ENCODE results near the gene CNTF.
A peak's percentile ranks its signal among the peaks of the same experiment; 100 is the strongest.

CNTF gene

GRCh38 chr11:58654079-58654907 is 31.8 kb downstream of the CNTF start:
- H3K79me2 ChIP-seq (ENCODE audit: insufficient read depth, low read length) = no peaks in the 10 kb centered on the region
- H3K4me3 ChIP-seq (ENCODE audit: low read depth in 1 of 2, low read length in 2 of 2) = no peak overlapping the region
- no peak overlapping the region for H3K27ac ChIP-seq (ENCODE audit: low read length)
- H3K4me2 ChIP-seq (ENCODE audit: insufficient read depth, low read length) = no peak overlapping the region
- H4K20me1 ChIP-seq (ENCODE audit: insufficient read depth, low read length) = no peaks in the 10 kb centered on the region
- H3K27me3 ChIP-seq (ENCODE audit: insufficient read depth, low read length, poor library complexity) = no peaks in the 10 kb centered on the region
- TF ChIP-seq CTCF (IDR thresholded peaks at IDR 0.05; ENCODE audit: borderline replicate concordance, extremely low read depth, low read length, poor library complexity, severe bottlenecking) (peak; percentile 89), EZH2 (IDR thresholded peaks at IDR 0.05; ENCODE audit: borderline replicate concordance, low read depth, low read length, severe bottlenecking) (no peak)
- DNase-seq (peak; percentile 76), ATAC-seq (ENCODE audit: insufficient read depth, low read depth) (peak; percentile 99)
- peak overlapping the region; percentile 47; the same call in 1 of the 2 replicates for H2AFZ ChIP-seq (ENCODE audit: low read depth, low read length)
- H3K9me3 ChIP-seq (ENCODE audit: insufficient read depth, low read length, severe bottlenecking) = no peaks in the 10 kb centered on the region
- H3K4me1 ChIP-seq (ENCODE audit: insufficient read depth, low read length) = no peaks in the 10 kb centered on the region; the same call in 1 of the 2 replicates
- no peaks in the 10 kb centered on the region for H3K36me3 ChIP-seq (ENCODE audit: insufficient read depth, low read length)
- H3K9ac ChIP-seq (ENCODE audit: low read depth, low read length) = no peak overlapping the region

GRCh38 chr11:58654908-58655296 is 32.4 kb downstream of the CNTF start:
- no peaks in the 10 kb centered on the region for H3K9me3 ChIP-seq (ENCODE audit: insufficient read depth, low read length, severe bottlenecking)
- H3K36me3 ChIP-seq (ENCODE audit: insufficient read depth, low read length) = no peaks in the 10 kb centered on the region
- no peak overlapping the region for H3K4me2 ChIP-seq (ENCODE audit: insufficient read depth, low read length)
- DNase-seq (no peak), ATAC-seq (ENCODE audit: insufficient read depth, low read depth) (no peak)
- H3K27me3 ChIP-seq (ENCODE audit: insufficient read depth, low read length, poor library complexity) = no peaks in the 10 kb centered on the region
- no peak overlapping the region for H3K4me3 ChIP-seq (ENCODE audit: low read depth in 1 of 2, low read length in 2 of 2)
- no peaks in the 10 kb centered on the region; the same call in 1 of the 2 replicates for H3K4me1 ChIP-seq (ENCODE audit: insufficient read depth, low read length)
- no peaks in the 10 kb centered on the region for H3K79me2 ChIP-seq (ENCODE audit: insufficient read depth, low read length)
- TF ChIP-seq CTCF (IDR thresholded peaks at IDR 0.05; ENCODE audit: borderline replicate concordance, extremely low read depth, low read length, poor library complexity, severe bottlenecking) = no peak
- TF ChIP-seq EZH2 (IDR thresholded peaks at IDR 0.05; ENCODE audit: borderline replicate concordance, low read depth, low read length, severe bottlenecking) = no peak
- no peak overlapping the region for H2AFZ ChIP-seq (ENCODE audit: low read depth, low read length)
- H4K20me1 ChIP-seq (ENCODE audit: insufficient read depth, low read length) = no peaks in the 10 kb centered on the region
- H3K9ac ChIP-seq (ENCODE audit: low read depth, low read length) = no peak overlapping the region
- H3K27ac ChIP-seq (ENCODE audit: low read length) = no peak overlapping the region

GRCh38 chr11:58656348-58656747 is 33.9 kb downstream of the CNTF start:
- no peaks in the 10 kb centered on the region; the same call in 1 of the 2 replicates for H3K4me1 ChIP-seq (ENCODE audit: insufficient read depth, low read length)
- no peaks in the 10 kb centered on the region for H3K27me3 ChIP-seq (ENCODE audit: insufficient read depth, low read length, poor library complexity)
- no peaks in the 10 kb centered on the region for H3K79me2 ChIP-seq (ENCODE audit: insufficient read depth, low read length)
- H3K9ac ChIP-seq (ENCODE audit: low read depth, low read length) = no peak overlapping the region
- no peak overlapping the region for H3K4me2 ChIP-seq (ENCODE audit: insufficient read depth, low read length)
- no peaks in the 10 kb centered on the region for H3K36me3 ChIP-seq (ENCODE audit: insufficient read depth, low read length)
- H3K27ac ChIP-seq (ENCODE audit: low read length) = no peak overlapping the region
- DNase-seq (no peak), ATAC-seq (ENCODE audit: insufficient read depth, low read depth) (no peak)
- H3K9me3 ChIP-seq (ENCODE audit: insufficient read depth, low read length, severe bottlenecking) = no peaks in the 10 kb centered on the region
- H3K4me3 ChIP-seq (ENCODE audit: low read depth in 1 of 2, low read length in 2 of 2) = no peak overlapping the region
- TF ChIP-seq EZH2 (IDR thresholded peaks at IDR 0.05; ENCODE audit: borderline replicate concordance, low read depth, low read length, severe bottlenecking) (no peak), CTCF (IDR thresholded peaks at IDR 0.05; ENCODE audit: borderline replicate concordance, extremely low read depth, low read length, poor library complexity, severe bottlenecking) (no peak)
- no peaks in the 10 kb centered on the region for H4K20me1 ChIP-seq (ENCODE audit: insufficient read depth, low read length)
- H2AFZ ChIP-seq (ENCODE audit: low read depth, low read length) = no peak overlapping the region

Measured in DND-41 (cell line).